Right renal pelvis (tissue), 4 donors: ENCODE results near the gene GTPBP6. TPM values are rescaled to one million over a fixed set of nuclear protein-coding genes. Genes with fewer than 3 reads are reported as not detected.
"Not testable (repeated sequence)": the region's sequence is repeated elsewhere in the genome, so short reads cannot be mapped to it uniquely, and the experiment has no call there.

ENCODE experiments used
- DNase-seq, 4 donors: peaks; one replicate each; pipeline ENCODE4 v3.0.0-alpha.2; 2013; ENCODE audit warnings: low read depth in 4 of 4, low spot score in 3 of 4, missing footprints in 1 of 4
- polyA plus RNA-seq, 4 donors: library from polyadenylated mRNA; unstranded; fragments of 120-200 nt; gene quantifications; one replicate each; pipeline ENCODE4 v1.2.1, GENCODE V29; 2013; ENCODE audit not compliant: insufficient read length in 4 of 4

GTPBP6 gene
- polyA plus RNA-seq, 4 donors = 42.0 to 55.1 (median 45.0) TPM

GRCh38 chrX:352582-353314, 34.2 kb upstream of the GTPBP6 start:
- no peak for DNase-seq

GRCh38 chrX:352181-352580, 33.6 kb upstream of the GTPBP6 start:
- no peak for DNase-seq

GRCh38 chrX:351736-352135, 33.1 kb upstream of the GTPBP6 start:
- DNase-seq = no peak

- DNase-seq = not testable (repeated sequence)
These were observed 32.7 kb upstream of the GTPBP6 start for GRCh38 chrX:351324-351641.

GRCh38 chrX:350534-351323, 32.1 kb upstream of the GTPBP6 start:
- DNase-seq = no peak

- DNase-seq = no peak
These were observed 31.5 kb upstream of the GTPBP6 start for GRCh38 chrX:350148-350533.

- no peak for DNase-seq
These were observed 31.1 kb upstream of the GTPBP6 start for GRCh38 chrX:349702-350101.

GRCh38 chrX:349196-349595, 30.6 kb upstream of the GTPBP6 start:
- no peak for DNase-seq

GRCh38 chrX:348461-349117, 30.0 kb upstream of the GTPBP6 start:
- DNase-seq = no peak

GRCh38 chrX:347351-348117, 28.9 kb upstream of the GTPBP6 start:
- DNase-seq = no peak

- DNase-seq = no peak
These were observed 27.6 kb upstream of the GTPBP6 start for GRCh38 chrX:346034-346813.

- DNase-seq = no peak
These were observed 26.7 kb upstream of the GTPBP6 start for GRCh38 chrX:345020-345925.

GRCh38 chrX:344371-344901, 25.8 kb upstream of the GTPBP6 start:
- no peak for DNase-seq

GRCh38 chrX:341541-342101, 23.0 kb upstream of the GTPBP6 start:
- no peak for DNase-seq

- no peak for DNase-seq
These were observed 22.2 kb upstream of the GTPBP6 start for GRCh38 chrX:340641-341423.

- DNase-seq = no peak
These were observed 21.5 kb upstream of the GTPBP6 start for GRCh38 chrX:340121-340520.

- no peak for DNase-seq
These were observed 20.3 kb upstream of the GTPBP6 start for GRCh38 chrX:338836-339400.
